SK-MEL-5 (cell line): ENCODE results near the gene IRGQ. TPM values are rescaled to one million over a fixed set of nuclear protein-coding genes. Genes with fewer than 3 reads are reported as not detected.
"Not testable (repeated sequence)": the region's sequence is repeated elsewhere in the genome, so short reads cannot be mapped to it uniquely, and the experiment has no call there.

Experiments
- DNase-seq: peaks from one replicate; pipeline ENCODE4 v3.0.0-alpha.2; 2016; ENCODE audit warnings: low read depth, low spot score
- in situ Hi-C: cut with HindIII; loops from 2 replicates; pipeline ENCODE4 v1.10.0; 2016; ENCODE audit warnings: low sequenced_read_pairs, high pct_unique_total_duplicates, low pct_unique_long_range_greater_than_20kb
- total RNA-seq: library from RNA; depleted of rRNA; stranded (reverse); fragments of >200 nt; shearing (Covaris generic); gene quantifications from 2 replicates; pipeline ENCODE4 v1.2.3, GENCODE V29; 2014

The IRGQ gene
- total RNA-seq, 1 experiment from 2014 or later: 18.7 TPM

DNA sequence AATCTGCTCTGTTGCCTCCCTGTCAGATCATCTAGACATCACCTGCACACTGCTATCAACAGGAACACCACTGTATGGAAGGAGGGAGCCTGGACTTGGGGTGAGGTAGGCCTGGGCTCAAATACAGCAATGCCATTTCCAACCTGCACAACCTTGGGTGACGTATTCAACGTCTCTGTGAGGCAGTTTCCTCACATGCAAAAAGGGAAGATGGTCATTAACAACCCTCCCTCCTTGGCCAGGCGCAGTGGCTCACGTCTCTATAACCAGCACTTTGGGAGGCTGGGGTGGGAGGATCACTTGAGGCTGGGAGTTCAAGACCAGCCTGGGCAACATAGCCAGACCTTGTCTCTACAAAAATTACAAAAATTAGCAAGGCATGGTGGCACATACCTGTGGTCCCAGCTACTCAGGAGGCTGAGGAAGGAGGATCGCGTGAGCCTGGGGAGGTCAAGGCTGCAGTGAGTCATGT, 33.7 kb downstream of the IRGQ start:
- in situ Hi-C loops: no loop called here
- DNase-seq: no peak

- DNase-seq: no peak
- in situ Hi-C loops: no loop called here
Measured at GRCh38 chr19:43561139-43561970, 34.6 kb downstream of the IRGQ start.

DNA sequence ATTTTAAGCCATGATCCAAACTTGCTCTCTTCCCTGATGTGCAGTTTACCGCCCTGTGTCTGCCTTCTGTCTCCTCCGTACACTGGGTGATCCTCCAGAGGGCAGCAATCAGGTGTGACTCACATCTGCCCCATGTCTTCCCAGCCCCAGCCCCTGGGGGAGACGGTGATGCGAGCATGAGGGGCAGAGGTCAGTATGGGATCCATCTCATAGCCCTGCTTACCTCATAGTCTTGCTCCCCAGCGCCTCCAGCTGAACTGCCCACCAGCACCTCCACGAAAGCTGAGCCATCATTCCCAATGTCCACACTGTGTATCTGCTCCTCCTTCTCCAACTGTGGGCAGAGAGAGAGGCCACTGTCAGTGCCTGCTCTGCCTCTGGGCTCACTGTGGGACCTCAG, 35.2 kb downstream of the IRGQ start:
- in situ Hi-C loops: no loop called here
- DNase-seq: peak; percentile 11

- in situ Hi-C loops: no loop called here
- peak; percentile 81 for DNase-seq
Measured at GRCh38 chr19:43555185-43555770, 40.7 kb downstream of the IRGQ start.

- no peak for DNase-seq
- in situ Hi-C loops: no loop called here
Measured at GRCh38 chr19:43554317-43554895, 41.5 kb downstream of the IRGQ start.

- no peak for DNase-seq
- in situ Hi-C loops: no loop called here
Measured at GRCh38 chr19:43553656-43554055, 42.3 kb downstream of the IRGQ start.

- in situ Hi-C loops: no loop called here
- no peak for DNase-seq
Measured at GRCh38 chr19:43552616-43553015, 43.3 kb downstream of the IRGQ start.

GRCh38 chr19:43552198-43552450, 43.8 kb downstream of the IRGQ start:
- in situ Hi-C loops: no loop called here
- DNase-seq: no peak

DNA sequence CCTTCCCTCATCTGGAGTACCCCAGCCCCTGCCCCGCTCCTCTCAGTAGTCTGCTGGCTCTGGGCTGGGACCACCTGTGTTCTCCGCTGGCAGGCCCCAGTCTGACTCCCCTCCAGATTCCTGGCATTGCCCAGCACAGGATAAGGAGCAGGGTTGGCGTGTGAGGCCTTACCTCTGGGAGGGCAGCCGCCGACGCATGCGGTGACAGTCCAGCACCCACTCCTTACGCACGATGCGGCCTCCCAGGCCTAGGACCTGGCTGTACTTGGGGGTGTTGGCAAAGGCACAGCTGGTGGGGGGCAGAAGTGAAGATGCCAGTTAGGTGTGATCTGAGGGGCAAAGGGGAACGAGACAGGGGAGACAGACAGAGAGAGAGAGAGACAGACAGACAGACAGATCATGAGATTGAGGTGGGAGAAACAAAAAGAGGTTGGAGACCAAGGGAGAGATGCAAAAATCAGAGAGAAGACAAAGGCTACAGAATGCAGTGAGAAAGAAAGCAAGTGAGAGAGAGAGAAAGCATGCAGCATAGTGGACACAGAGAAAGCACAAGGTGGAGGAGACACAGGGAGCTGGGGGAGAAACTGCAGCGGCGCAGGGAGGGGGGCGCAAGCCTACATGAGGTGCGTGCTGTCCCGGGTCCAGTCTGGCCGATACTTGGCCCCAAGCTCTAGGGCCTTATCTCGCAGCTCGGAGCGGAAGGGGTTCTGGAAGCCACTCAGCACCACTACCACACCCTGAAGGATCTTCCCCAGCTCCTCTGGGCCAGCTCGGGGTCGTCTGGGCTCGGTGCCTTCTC, 44.3 kb downstream of the IRGQ start:
- in situ Hi-C loops: no loop called here
- no peak for DNase-seq

DNA sequence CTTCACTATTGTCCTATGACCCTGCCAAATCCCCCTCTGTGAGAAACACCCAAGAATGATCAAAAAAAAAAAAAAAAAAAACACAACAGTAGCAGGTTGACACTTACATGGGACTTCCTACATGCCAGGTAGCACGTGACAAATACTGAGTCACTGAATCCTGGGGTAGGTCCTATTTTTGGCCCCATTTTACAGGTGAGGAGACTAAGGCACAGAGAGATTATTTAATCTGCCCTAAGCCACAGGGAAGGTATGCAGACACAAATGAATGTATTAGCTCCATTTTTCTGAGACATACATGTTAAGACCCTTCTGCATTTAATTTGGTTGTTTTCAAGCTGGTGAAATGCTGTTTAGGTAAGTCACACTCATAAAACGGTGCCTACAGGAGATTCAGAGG, 47.2 kb downstream of the IRGQ start:
- in situ Hi-C loops: no loop called here
- no peak for DNase-seq

- DNase-seq, in situ Hi-C loops: not testable (repeated sequence)
Measured at GRCh38 chr19:43547926-43548325, 48.0 kb downstream of the IRGQ start.

DNA sequence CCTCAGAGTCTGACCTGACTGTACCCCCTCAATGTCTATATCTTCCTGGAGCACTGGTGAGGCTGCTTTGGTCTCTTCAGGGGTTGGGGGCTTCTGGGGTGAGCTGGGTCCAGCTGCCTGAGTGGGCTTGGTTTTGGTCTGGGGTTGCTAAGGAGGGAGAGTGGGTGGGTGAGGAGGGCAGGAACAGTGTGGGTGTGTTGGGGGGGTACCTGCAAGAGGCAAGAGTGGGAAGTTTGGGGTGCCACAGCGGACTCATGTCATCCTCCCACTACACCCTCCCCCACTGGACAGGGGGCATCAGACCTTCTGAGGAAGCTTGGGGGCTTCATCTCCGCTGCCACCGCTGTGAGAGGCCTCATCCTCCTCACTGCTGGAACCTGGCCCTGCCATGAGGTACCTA, 49.4 kb downstream of the IRGQ start:
- in situ Hi-C loops: no loop called here
- DNase-seq: no peak

DNA sequence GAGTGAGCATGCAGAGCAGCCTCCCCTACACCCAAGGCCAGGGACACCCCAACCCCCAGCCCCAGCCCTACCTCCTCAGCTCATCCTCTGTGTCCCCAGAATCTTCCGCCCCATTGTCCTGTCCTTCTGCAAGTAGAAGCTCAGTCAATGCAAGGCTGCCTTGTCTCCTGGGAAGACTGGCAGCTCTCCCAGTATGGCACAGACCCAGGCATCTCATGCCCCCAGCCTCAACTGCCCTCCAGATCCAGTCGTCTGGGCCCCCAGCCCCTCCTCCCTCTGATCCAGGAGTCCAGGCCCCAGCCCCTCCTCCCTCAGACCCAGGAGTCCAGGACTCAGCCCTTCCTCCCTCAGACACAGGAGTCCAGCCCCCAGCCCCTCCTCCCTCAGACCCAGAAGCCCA, 50.0 kb downstream of the IRGQ start:
- in situ Hi-C loops: no loop called here
- no peak for DNase-seq

DNA sequence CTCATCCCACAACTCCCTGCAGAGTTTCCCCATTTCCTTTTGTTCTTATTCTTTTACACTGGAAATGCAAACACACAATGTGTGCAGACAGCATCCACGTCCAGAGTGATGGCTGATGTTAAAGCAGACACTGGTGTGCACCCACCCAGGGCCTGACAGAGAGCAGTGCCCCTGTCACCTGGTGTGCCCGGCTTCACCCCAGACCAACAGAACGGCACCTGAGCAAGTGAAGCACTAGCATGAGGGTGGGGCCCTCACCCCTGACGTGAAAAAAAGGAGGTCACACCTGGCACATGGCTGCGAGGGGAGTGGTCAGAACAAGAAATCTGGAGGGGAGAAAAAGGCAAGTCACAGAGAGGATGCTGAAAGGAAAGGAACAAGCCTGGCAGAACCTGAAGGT, 50.7 kb downstream of the IRGQ start:
- in situ Hi-C loops: no loop called here
- no peak for DNase-seq

- no peak for DNase-seq
- in situ Hi-C loops: no loop called here
Measured at GRCh38 chr19:43544077-43544476, 51.9 kb downstream of the IRGQ start.

- DNase-seq: no peak
- in situ Hi-C loops: no loop called here
Measured at GRCh38 chr19:43541920-43542650, 53.8 kb downstream of the IRGQ start.

DNA sequence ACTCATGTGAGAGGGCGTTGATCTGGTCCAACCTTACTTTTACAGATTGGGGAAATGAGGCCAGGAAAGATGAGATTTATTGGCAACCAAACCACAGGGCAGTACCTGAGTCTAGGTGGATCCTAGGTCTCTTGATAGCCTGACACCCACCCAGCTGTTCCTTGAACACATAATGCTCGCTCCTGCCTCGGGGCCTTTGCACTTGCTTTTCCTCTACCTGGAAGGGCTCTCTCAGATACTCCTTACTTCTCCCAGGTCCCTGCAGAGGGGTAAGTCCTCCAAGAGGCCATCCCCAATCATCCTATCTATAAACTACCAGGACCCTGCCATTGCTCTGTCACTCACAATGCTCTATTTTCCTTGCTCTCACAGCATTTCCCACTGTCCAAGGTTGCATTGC, 55.6 kb downstream of the IRGQ start:
- DNase-seq: no peak
- in situ Hi-C loops: no loop called here

GRCh38 chr19:43538922-43539321, 57.0 kb downstream of the IRGQ start:
- in situ Hi-C loops: no loop called here
- DNase-seq: no peak
